ENCODE results near the gene RRM2. TPM values are rescaled to one million over a fixed set of nuclear protein-coding genes. Genes with fewer than 3 reads are reported as not detected.
A peak's percentile ranks its signal among the peaks of the same experiment; 100 is the strongest.

Gene RRM2
- polyA plus RNA-seq, 1 donor (not counting 4 experiments of a cell fraction or from before 2014, with no cell fraction given), result 25.7 TPM

DNA sequence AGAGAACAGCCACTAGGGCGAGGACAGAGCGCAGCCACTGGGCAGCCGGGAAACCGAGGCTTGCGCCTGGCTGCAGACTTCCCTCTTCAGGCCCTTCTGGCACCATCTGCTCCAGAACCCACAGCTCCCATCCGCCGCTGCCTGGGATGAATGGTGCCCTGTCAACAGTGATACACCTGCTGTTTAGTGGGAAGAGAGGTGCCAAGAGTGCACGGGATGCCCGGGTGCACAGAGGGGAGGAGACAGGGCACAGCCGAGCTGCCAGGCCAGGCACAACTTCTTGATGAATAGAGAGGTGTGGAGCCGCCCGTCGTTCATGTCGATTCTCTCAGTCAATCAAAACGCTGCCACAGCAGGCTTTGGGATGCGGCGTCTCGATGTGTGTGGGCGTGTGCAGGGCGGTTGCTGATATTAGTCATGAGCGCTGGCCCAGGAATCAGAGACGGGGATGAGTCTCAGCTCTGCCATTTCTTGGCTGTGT lies 39.5 kb downstream of the RRM2 start:
- H3K9ac ChIP-seq (ENCODE audit: control insufficient read depth, extremely low read depth, insufficient read depth, low read length), result no peak overlapping the region
- H3K79me2 ChIP-seq (ENCODE audit: control insufficient read depth, insufficient read depth, low read length), result no peaks in the 10 kb centered on the region
- H3K9me3 ChIP-seq (ENCODE audit: control insufficient read depth, low read depth, low read length), result no peaks in the 10 kb centered on the region
- H3K4me3 ChIP-seq (ENCODE audit: control insufficient read depth in 2 of 3, extremely low read depth in 1 of 3, insufficient read depth in 2 of 3, low read depth in 1 of 3, low read length in 3 of 3), result no peak overlapping the region
- no peaks in the 10 kb centered on the region for H4K20me1 ChIP-seq (ENCODE audit: control insufficient read depth, extremely low read depth, insufficient read depth, low read length)
- H3K36me3 ChIP-seq (ENCODE audit: control insufficient read depth in 2 of 2, extremely low read depth in 1 of 2, insufficient read depth in 2 of 2, low read length in 2 of 2), result no peaks in the 10 kb centered on the region
- no peaks in the 10 kb centered on the region for H3K9me1 ChIP-seq (ENCODE audit: control insufficient read depth, extremely low read depth, insufficient read depth, low read length)
- peaks cover 13% of the 10 kb centered on the region for H3K4me1 ChIP-seq (ENCODE audit: control insufficient read depth, extremely low read depth, insufficient read depth, low read length)
- H3K4me2 ChIP-seq (ENCODE audit: control insufficient read depth, extremely low read depth, insufficient read depth, low read depth, low read length), result peak overlapping the region; percentile 29
- no peaks in the 10 kb centered on the region for H3K27me3 ChIP-seq (ENCODE audit: control insufficient read depth, extremely low read depth, insufficient read depth, low read length)
- no peak overlapping the region for H3K27ac ChIP-seq (ENCODE audit: control insufficient read depth, insufficient read depth, low read length)
- FAIRE-seq (peak; percentile 88), DNase-seq (ENCODE audit: low read depth, low spot score) (peak; percentile 21)
- H2AFZ ChIP-seq (ENCODE audit: control insufficient read depth, low read length), result no peak overlapping the region
- TF ChIP-seq, protein P1, sequence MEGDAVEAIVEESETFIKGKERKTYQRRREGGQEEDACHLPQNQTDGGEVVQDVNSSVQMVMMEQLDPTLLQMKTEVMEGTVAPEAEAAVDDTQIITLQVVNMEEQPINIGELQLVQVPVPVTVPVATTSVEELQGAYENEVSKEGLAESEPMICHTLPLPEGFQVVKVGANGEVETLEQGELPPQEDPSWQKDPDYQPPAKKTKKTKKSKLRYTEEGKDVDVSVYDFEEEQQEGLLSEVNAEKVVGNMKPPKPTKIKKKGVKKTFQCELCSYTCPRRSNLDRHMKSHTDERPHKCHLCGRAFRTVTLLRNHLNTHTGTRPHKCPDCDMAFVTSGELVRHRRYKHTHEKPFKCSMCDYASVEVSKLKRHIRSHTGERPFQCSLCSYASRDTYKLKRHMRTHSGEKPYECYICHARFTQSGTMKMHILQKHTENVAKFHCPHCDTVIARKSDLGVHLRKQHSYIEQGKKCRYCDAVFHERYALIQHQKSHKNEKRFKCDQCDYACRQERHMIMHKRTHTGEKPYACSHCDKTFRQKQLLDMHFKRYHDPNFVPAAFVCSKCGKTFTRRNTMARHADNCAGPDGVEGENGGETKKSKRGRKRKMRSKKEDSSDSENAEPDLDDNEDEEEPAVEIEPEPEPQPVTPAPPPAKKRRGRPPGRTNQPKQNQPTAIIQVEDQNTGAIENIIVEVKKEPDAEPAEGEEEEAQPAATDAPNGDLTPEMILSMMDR (optimal IDR thresholded peaks at IDR 0.05 in 1 of 3, IDR thresholded peaks at IDR 0.05 in 1 of 3, conservative IDR thresholded peaks at IDR 0.05 in 1 of 3; ENCODE audit: extremely low read depth in 1 of 3, insufficient read depth in 2 of 3, low read length in 3 of 3), result no peak
- no peak for TF ChIP-seq EZH2 (IDR thresholded peaks at IDR 0.05; ENCODE audit: low read length)
- dilution Hi-C loops (cut with MboI; ENCODE audit: extremely low pct_ligation_motif_present, low sequenced_read_pairs), result no loop called here

DNA sequence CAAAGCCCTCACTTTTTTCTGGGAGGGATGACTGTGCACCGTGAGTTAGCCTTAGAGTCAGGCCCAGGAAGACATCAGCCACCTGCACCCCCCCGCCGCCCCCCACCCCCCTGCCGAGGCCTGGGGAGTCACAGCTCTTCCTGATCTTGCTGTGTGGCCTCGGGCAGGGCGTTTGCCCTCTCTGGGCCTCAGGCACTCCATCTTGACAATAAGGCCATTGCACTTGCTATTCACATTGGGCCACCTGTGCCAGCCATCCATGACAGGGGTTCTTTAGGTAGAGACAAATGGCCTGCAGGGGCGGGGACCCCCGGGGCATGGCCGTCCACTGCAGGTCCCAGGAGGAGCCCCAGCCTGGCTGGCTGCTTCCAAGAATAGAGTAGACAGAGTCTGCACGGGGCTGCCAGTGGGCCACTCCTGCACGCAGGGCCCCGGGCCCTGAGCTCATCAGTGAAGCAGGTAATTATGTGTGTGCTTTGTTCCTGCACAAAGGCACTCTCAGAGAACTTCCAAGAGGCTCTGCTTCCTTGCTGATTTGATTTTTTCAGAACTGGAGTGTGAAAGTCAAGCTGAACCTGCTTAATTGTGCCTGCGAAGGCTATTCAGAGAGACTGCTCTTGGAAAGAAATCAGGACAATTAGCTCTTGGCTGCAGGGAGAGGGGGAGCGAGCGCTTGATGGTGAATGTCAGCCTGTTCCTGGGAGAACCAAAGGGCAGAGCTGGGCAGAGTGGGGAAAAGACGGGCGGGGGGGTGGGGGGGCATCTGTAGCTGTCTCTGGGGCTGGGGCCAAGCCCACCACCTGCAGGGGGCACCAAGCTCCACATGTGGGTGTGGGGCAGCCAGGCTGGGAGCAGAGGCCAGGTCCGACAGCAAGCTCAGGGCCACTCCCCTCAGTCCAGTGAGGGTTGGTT lies 40.3 kb downstream of the RRM2 start:
- no peak for TF ChIP-seq EZH2 (IDR thresholded peaks at IDR 0.05; ENCODE audit: low read length)
- TF ChIP-seq, protein P1 (optimal IDR thresholded peaks at IDR 0.05 in 1 of 3, IDR thresholded peaks at IDR 0.05 in 1 of 3, conservative IDR thresholded peaks at IDR 0.05 in 1 of 3; ENCODE audit: extremely low read depth in 1 of 3, insufficient read depth in 2 of 3, low read length in 3 of 3), result peak in 1 of 3 experiments; percentile 20
- no peaks in the 10 kb centered on the region for H3K9me3 ChIP-seq (ENCODE audit: control insufficient read depth, low read depth, low read length)
- H3K36me3 ChIP-seq (ENCODE audit: control insufficient read depth in 2 of 2, extremely low read depth in 1 of 2, insufficient read depth in 2 of 2, low read length in 2 of 2), result no peaks in the 10 kb centered on the region
- no peaks in the 10 kb centered on the region for H3K79me2 ChIP-seq (ENCODE audit: control insufficient read depth, insufficient read depth, low read length)
- dilution Hi-C loops (cut with MboI; ENCODE audit: extremely low pct_ligation_motif_present, low sequenced_read_pairs), result no loop called here
- no peak overlapping the region for H3K9ac ChIP-seq (ENCODE audit: control insufficient read depth, extremely low read depth, insufficient read depth, low read length)
- no peak overlapping the region for H3K4me2 ChIP-seq (ENCODE audit: control insufficient read depth, extremely low read depth, insufficient read depth, low read depth, low read length)
- DNase-seq (ENCODE audit: low read depth, low spot score), result no peak
- H3K4me1 ChIP-seq (ENCODE audit: control insufficient read depth, extremely low read depth, insufficient read depth, low read length), result peaks cover 13% of the 10 kb centered on the region
- FAIRE-seq, result no peak
- H3K27me3 ChIP-seq (ENCODE audit: control insufficient read depth, extremely low read depth, insufficient read depth, low read length), result no peaks in the 10 kb centered on the region
- no peaks in the 10 kb centered on the region for H4K20me1 ChIP-seq (ENCODE audit: control insufficient read depth, extremely low read depth, insufficient read depth, low read length)
- H3K9me1 ChIP-seq (ENCODE audit: control insufficient read depth, extremely low read depth, insufficient read depth, low read length), result no peaks in the 10 kb centered on the region
- H2AFZ ChIP-seq (ENCODE audit: control insufficient read depth, low read length), result no peak overlapping the region
- H3K27ac ChIP-seq (ENCODE audit: control insufficient read depth, insufficient read depth, low read length), result no peak overlapping the region
- no peak overlapping the region for H3K4me3 ChIP-seq (ENCODE audit: control insufficient read depth in 2 of 3, extremely low read depth in 1 of 3, insufficient read depth in 2 of 3, low read depth in 1 of 3, low read length in 3 of 3)
